Stimulated activated CD8-positive, alpha-beta memory T cell treated with anti-CD3 and anti-CD28 coated beads, Interleukin-12 subunit alpha, Interleukin-12 subunit beta, amount 100 ng/mL, for 24 hours (primary cell): ENCODE measurements around the gene KCNB1.

Experiments
- DNase-seq: peaks from one replicate; pipeline ENCODE4 v3.0.0-alpha.2; 2020; ENCODE audit errors: extremely low read depth

The KCNB1 gene

DNA sequence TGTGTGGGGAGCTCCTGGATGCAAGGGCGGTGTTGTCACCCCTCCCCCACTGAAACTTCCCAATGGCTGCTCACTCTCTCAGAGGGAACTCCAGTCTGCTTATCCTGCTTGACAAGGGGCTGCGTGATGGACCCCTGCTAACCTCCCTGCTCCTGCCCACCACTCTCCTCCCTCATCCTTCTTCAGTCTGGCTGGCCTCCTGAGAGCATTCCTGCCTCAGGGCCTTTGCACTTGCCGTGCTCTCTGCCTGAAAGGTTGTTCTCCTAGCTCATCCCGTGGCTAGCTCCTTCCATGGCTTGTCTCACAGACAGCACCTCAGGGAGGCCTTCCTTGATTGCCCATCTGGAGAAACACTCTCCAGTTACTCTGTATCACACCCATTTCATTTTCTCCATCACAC, 130.7 kb downstream of the KCNB1 start:
- no peak for DNase-seq

DNA sequence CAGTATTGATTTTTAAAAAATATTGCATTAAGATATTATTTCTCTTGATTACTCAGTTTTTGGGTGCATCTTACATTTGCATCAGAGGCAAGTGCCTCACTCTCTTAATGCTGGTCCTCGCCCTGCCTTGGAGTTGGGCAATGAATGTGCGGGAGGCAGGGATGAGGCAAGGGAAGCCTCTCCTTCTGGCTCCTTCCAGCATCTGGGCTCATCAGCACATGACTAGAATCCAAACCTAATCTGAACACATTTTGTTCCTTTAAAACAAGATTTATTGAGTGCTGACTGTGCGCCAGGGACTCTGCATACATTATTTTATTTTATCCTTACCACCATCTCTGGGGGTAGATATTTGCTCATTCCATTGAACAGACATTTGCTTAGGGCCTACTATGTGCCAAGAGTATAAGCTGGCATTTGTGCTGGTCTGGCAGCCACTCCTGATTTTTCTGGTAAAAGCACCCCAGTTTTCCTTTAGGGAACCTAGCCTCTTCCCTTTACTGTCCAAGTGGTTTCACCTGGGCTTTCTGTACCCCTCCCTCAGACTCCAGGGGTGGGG, 132.7 kb downstream of the KCNB1 start:
- DNase-seq: no peak

DNA sequence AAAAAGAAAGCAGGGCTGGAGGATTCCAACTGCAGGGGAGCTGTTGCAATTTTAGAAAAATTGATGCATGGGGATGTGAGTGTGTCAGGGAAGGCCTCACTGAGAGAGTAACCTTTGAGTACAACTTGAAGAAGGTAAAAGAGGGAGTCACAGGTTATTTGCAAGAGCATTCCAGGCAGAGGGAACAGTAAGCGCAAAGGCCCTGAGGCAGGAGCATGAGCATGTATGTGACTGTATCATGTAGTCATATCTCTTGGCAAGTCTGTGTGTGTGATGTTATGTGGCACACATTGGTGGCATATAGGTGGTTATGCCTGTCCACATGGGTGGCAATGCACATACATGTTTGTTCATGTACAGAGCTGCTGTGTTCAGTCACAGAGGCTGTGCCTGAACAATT, 133.4 kb downstream of the KCNB1 start:
- DNase-seq: no peak

DNA sequence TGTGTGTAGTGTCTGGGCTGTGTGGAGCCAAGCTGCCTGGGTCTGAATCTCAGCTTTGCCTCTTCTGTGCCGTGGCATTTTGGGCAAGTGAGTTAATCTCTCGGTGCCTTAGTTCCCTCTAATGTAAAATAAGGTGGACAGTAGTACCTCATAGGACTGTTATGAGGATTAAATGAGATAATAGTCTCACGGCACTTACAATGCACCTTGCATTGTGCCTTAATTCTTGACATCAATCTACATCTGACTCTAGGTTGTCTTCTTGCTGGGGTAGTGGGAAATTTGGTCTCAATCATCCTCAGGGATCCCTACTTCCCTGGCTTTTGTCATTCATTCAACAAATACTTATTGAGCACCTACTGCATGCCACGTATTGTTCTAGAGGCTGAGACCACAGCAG, 133.9 kb downstream of the KCNB1 start:
- no peak for DNase-seq

DNA sequence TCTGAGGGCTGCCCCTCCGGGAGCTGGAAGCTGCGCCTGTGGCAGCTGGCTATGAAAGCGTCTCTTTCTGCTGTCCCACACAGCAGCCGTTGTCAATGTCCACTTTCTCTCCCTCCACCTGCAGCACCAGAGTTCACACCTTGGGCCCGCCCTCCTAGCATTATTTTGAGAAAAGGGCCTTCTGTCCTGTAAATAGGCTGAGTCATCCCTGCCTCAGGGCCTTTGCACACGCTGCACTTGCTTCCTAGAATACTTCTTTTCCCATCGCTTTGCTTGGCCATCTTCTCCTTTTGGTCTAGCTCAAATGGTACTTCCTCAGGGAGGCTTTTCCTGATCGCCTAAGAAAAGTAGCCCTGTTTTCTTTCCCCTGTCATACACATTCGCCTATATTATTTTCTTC, 135.3 kb downstream of the KCNB1 start:
- DNase-seq: no peak

DNA sequence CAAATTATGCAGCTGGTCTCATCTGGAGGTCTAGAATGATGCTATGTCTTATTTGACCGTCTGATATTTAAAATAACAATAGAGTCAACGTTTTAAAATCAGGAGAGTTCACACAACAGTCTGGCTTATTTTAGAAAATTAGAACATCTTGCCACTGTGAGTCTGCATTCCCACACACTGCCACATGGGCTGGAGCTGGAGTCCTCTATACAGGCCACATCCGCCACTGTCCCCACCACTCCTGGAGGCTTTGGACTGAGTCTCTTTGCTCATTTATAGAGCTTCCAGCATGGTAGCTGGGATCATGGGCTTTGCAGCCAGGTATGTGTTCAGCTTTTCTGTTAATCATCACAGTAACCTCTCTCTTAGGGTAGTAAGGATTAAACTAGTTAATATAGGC, 135.8 kb downstream of the KCNB1 start:
- no peak for DNase-seq

DNA sequence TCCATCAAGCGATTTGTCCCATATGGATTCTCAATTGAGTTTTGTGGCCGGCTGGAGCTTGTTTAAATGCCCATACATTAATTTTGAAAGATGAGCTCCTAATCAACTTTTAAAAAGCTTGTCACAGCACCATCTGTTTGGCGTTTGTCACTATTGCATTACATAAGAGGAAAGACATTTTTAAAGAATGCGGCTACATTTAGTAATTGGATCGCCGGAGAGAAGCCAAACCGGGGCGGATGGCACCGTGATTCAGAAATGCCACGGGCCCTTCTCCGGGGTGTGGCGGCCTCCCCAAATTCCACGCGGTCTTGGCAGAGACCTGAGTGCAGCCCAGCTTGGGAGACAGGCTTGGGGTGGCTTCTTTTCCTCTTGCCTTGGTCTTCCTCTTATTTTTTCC, 136.9 kb downstream of the KCNB1 start:
- no peak for DNase-seq

DNA sequence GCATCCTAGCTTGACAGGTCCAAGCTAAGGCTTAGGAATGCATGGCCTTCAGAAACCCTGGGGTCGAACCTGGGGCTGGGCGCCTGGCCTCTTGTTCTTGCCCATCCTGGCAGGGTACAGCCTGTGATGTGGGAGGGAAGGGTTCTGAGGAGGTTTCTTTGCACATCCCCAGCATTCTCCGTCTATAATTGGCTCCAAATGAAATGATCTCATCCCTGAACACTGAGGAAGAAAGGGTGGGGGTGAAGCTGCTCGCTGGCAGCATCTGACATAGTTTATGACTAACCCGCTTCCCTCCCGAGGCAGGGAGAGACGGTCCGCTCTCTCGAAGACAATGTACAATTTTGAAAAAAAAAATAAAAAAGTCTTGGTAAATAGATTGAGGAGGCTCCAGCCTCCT, 137.5 kb downstream of the KCNB1 start:
- no peak for DNase-seq

DNA sequence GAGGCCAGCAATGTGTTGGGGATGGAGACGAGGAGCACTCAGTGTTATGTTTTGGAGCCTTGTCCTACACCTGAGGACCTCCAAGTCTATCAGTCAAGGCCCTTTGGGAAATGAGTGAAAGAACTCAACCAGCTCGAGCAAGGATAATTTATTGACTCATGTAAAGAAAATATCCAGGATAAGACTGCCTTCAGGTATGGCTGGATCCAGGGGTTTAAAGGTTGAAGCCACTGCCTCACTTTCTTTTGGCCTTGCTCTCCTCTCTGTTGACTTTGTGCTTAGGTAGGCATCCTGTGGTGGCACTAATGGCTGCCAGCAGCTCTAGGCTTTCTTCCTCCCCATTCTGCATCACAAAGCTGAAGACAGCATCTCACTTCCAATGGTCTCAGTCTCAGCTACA, 138.3 kb downstream of the KCNB1 start:
- no peak for DNase-seq

DNA sequence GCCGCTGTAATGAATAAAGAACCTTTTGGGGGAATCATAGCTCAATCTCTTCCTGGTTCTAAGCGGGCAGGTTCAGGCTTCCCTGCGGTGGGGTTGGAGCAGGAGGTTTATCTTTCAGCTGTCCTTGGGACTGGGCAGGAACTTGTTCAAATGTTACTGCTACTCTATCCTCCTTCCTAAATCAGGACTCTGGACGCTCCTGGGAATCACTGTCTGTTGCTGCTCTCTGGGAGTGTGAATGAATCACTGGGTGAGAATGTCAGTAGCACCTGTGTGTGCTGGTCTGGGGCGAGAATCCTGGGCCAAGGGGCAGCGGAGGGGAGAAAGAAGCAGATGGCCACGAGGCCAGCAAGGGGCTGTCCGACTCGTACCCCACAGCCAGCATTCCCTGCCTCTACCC, 139.2 kb downstream of the KCNB1 start:
- no peak for DNase-seq

DNA sequence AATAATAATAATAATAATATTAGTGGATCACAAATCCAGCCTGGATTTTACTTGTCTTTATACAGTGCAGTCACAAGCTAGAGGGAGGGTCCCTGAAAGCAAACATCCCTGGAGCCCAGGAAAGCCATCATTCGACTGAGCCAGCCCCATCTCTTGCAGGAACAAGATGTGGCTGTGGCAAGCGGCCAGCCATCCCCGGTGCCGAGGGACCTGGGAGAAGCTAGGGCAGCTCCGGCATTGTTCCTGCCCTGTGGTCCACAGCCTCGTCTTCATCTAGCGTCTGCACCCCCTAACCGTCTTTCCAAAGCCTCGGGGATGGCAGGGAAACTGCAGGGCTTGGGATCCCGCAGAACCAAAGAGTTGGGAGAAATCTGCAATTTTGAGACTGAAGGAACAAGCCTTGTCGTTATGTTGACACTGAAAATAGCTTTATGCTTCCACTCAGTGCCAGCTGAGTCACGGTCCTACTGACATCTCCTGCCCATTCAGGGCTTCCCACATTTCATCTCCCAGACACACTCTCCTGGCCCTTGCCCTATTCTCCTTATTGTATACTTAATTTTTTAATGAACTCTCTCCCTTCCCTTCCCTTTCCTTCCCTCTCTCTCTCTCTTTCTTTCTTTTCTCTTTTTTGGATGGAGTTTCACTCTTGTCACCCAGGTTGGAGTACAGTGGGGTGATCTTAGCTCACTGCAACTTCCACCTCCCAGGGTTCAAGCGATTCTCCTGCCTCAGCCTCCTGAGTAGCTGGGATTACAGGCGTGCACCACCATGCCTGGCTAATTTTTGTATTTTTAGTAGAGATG, 142.1 kb downstream of the KCNB1 start:
- no peak for DNase-seq

DNA sequence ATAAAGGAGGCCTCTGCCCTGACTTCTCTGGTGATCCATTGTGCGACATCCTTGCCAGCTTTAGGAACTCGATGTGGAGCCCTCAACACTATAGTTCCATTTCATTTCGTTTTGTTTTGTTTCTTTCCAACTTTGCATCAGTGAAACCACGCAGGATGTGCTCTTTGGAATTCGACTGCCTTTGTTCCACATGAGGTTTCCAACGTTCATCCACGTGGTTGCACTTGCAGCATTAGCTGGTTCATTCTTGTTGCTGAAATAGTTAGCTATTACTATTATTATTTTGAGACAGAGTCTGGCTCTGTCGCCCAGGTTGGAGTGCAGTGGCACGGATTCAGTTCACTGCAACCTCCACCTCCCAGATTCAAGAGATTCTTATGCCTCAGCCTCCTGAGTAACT, 143.3 kb downstream of the KCNB1 start:
- DNase-seq: no peak

DNA sequence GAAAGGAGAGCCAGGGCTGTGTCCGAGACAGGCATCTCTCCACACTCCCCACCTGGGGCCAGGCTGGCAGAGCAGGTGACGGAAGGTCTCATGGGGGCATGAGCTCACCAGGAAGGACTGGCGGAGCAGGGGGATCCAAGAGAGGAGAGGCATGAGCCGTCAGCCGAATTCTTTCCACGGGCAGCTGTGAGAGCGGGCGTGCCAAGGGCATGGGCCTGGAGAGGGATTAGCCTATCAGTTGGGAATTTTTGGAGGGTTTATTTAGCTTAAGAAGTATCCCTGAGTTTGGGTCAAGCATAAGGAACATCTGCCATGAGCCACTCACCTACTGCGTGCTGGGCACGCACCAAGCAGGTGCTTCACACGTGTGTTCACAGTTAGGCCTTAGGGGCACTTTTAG, 144.4 kb downstream of the KCNB1 start:
- DNase-seq: no peak

DNA sequence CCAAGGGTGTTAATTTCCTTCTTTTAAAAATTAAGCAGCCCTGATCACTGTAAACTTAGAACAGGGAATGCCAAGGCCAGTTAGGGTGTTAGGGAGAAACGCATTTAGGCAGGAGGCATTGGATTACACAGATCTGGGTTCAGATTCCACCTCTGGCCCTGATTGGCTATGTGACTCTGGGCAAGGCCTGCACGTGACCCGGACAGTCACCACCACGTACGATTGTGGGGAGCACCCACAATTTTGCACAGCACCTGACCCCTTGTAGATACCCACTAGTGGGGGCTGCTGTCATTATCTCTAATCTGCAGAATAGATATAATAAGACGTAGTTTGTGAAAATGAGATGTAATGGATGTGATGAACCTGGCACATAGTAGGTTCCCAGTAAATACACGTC, 145.1 kb downstream of the KCNB1 start:
- no peak for DNase-seq

DNA sequence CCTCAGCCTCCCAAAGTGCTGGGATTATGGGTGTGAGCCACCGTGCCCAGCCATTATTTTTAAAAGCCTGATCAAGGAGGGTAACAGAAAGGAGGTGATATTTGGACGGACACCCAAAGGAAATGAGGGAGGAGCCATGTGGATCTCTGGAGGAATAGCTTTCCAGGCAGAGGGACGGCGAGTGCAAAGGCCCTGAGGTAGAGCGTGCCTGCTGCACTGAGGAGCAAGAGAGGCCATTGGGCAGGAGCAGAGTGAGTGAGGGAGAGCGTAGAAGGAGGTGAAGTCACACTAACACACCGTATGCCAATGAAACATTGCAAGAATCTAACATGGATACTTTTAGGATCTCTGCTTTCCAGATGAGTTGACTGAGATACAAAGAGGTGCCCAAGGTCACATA, 145.7 kb downstream of the KCNB1 start:
- no peak for DNase-seq

DNA sequence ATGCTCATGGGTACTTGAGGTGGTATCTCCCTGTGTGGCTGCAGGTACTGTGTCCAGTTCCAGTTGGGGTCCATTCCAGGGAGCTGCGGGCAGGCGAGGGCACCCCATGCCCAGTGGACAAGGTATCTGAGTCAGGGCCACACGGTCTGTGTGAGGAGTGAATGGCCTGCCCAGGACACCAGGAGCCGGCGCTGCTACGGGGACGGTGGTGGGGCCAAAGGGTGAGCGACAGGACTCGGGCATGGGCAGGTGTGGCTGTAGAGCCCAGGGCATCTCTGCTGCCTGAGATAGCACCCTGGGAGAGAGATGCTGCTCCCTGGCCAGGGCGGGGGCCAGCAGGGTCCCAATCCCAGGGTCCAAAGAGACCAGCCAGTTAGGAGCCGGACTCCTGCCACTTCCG, 147.0 kb downstream of the KCNB1 start:
- no peak for DNase-seq

DNA sequence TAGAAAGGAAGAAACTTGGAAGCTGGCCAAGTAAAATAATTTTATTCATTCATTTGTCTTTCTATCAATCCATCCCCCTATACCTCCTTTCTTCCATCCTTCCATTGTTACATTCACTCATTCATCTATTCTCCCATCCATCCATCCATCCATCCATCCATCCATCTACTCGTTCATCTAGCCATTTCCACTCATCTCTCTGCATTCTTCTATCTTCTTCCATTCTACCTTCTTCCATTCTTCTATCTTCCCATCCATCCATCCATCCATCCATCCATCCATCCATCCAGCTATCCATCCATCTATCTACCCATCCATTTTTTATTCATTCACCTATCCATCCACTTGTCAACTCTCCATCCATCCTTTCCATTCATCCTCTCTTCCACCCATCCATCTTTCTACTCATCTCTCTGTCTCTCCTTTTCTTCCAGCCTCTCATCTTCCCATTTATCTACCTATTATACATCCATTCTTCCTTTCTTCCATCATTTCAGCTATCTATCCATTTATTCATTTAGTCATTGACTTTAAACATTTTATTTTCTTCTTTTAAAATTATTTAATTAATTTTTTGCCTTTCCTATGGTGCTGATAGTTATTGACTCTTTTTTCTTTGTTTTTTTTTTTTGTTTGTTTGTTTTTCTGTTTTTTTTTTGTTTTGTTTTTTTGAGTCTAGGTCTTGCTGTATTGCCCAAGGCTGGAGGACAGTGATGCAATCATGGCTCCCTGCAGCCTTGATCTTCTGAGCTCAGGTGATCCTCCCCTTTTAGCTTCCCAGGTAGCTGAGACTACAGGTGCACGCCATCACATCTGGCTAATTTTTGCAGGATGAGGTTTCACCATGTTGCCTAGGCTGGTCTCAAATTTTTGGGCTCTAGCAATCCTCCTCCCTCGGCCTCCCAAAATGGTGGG, 151.5 kb downstream of the KCNB1 start:
- DNase-seq: no peak

DNA sequence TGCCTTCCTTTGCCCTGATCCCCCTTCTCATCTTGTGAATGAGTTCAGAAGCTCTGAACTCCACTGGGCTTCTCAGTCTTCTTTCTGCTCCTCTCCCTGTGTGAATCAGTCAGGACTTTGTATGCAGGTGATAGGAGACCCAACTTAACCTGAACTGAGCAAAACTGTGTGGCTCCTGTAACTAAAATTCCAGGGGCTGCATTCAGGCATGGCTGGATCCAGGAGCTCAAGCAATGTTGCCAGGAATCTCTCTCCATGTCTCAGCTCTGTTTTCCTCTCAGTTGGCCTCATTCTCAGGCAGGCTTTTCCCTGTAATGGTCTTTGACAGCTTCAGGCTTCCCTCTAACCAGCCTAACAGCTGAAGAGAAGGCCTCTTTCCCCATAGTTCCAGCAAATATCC, 153.7 kb downstream of the KCNB1 start:
- no peak for DNase-seq

DNA sequence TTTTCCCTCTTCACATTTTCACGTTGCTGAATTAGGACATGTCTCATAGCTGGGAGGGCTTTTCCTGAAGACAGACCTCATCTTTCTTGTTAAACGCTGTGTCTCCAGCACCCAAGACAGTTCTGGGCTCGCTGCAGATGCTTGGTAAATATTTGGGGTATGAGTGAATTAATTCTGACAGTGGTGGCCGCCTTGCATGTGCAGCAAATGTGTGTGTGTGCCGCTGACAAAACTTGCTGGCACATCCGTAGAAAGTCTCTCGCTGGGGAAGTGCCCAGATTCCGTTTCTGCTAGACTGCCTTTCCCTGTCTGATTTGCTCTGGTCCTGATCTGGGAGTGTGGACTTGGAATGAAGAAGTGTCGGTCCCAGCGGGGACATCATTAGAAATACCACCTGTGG, 156.4 kb downstream of the KCNB1 start:
- no peak for DNase-seq

DNA sequence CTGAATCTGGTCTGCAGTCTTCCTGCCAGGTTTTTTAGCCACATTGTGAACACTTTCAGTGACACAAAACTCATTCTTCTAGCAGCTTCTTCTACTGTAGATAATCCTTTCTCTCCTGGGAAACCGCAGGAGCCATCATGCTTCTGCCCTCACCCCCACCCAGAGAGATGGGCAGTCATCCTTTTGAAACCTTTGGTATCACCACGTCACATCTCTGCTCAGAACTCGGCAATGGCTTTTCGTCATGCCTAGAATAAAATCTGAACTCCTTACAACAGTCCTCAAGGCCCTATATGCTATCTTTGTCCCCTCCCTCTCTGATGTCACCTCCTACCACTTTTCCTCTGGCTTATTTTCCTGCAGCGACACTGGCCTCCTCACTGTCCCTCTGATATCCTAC, 158.2 kb downstream of the KCNB1 start:
- DNase-seq: no peak

DNA sequence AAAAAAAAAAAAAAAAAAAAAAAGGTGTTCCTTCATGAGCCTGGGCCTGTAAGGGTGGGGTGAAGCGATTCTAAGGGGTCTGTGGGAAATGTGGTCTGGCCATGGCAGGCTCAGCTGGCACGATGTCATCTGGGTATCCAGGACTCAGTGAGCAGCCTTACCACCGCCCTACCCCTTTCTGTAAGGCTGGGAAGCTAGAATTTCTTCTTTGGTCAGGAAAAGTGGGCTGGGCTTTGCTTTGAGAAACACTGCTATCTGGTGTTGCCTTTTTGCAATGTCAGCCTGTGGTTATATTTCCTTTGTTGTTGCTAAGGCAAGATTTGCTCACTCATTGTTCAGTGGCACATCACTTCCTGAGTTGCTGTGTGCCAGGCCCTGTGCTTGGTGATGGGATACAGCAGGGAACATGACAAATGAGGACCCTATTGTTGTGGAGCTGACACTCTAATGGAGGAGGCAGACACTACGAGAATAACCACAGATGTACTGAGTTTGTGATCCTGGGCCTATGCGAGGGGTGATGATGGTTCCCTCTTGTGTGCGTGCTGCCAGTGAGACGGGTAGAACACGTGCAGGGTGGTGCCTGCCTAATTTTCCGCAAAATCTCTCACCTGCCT, 158.7 kb downstream of the KCNB1 start:
- DNase-seq: no peak

DNA sequence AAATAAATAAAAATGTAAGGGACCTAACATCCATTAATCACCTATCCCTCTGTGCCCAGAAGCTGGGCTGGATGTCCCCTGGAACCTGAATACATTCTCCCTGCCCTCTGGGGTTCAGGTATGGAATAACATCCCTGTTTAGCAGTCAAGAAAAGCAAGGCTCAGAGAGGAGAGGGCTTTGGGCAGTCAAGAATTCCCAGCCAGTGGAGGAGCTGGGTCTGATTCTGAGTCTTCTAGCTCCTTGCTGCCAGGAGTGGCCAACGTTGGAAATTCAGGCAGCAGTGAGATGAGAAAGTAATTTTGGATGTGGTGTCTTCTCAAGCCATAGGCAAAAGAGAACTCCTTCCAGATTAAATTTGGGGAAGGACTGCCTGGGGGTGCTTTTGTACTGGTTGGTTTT, 162.0 kb downstream of the KCNB1 start:
- no peak for DNase-seq
